Muscle of leg (tissue), 11 donors: Measurements from ENCODE around the gene ATRNL1. TPM values are rescaled to one million over a fixed set of nuclear protein-coding genes. Genes with fewer than 3 reads are reported as not detected.

ENCODE experiments used
- DNase-seq: peaks from one replicate; pipeline ENCODE4 v3.0.0; 2013
- H3K27ac ChIP-seq: one replicate; pipeline ENCODE4 v1.5.1; 2013; ENCODE audit warnings: mild to moderate bottlenecking, low read length, control low read depth
- H3K27me3 ChIP-seq: one replicate; pipeline ENCODE4 v1.6.1; 2013; ENCODE audit warnings: low read length; ENCODE audit not compliant: control insufficient read depth, insufficient read depth
- H3K36me3 ChIP-seq: one replicate; pipeline ENCODE4 v1.6.1; 2013; ENCODE audit warnings: low read length; ENCODE audit not compliant: control insufficient read depth, insufficient read depth
- H3K4me1 ChIP-seq: one replicate; pipeline ENCODE4 v1.6.1; 2013; ENCODE audit warnings: low read length; ENCODE audit not compliant: control insufficient read depth, insufficient read depth
- H3K4me3 ChIP-seq: one replicate; pipeline ENCODE4 v1.5.1; 2013; ENCODE audit warnings: low read length, control low read depth
- H3K9me3 ChIP-seq: replicated peaks from 2 replicates; pipeline ENCODE4 v1.6.1; 2013; ENCODE audit warnings: low read depth, low read length; ENCODE audit not compliant: control insufficient read depth
- WGBS: methylation state at CpG from one replicate; pipeline ENCODE4 v1.1.5; 2013; ENCODE audit warnings: missing lambda C conversion rate; ENCODE audit not compliant: insufficient coverage; 5-methylcytosine and 5-hydroxymethylcytosine counted together
- polyA plus RNA-seq, 8 donors: library from polyadenylated mRNA; unstranded; fragments of 120-200 nt; gene quantifications; one replicate each; pipeline versions ENCODE4 v1.2.1 to v1.2.3, GENCODE V29; 2013; ENCODE audit warnings: inconsistent platforms in 1 of 8, low replicate concordance in 1 of 8; ENCODE audit not compliant: insufficient read length in 8 of 8, insufficient read depth in 1 of 8
- total RNA-seq: library from RNA; stranded (reverse); fragments of 120-200 nt; gene quantifications from one replicate; pipeline ENCODE4 v1.2.4, GENCODE V29; 2013

ATRNL1 gene
- total and polyA plus RNA-seq, 9 donors = 0.42 to 7.1 (median 0.92) TPM

DNA sequence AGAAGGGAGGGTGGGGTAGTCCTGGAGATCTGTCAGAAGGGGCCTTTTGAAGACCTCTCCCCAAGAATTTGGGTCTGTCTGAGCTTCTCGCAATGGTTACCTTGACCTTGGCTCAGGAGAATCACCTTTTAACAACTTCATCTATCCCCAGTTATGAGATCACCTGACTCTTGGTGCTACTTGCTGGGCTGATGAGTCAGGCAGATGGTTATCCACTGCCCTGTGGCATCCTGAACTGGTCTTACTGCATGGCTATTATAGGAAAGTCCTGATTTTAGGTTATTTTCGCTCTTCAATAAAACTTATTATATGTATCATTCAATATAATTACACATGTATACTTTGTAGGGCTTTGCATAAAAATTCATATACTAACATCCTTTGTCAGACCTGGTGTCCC, 905.1 kb downstream of the ATRNL1 start:
- DNase-seq = no peak
- whole genome bisulfite sequencing = no CpG with 5 or more reads among the region's 2 CpGs
- no peak overlapping the region for H3K4me3 ChIP-seq
- no peak overlapping the region for H3K27ac ChIP-seq
- H3K36me3 ChIP-seq = no peaks in the 10 kb centered on the region
- H3K4me1 ChIP-seq = peaks cover 12% of the 10 kb centered on the region
- peaks cover 8% of the 10 kb centered on the region for H3K9me3 ChIP-seq
- no peaks in the 10 kb centered on the region for H3K27me3 ChIP-seq

Other genes starting within 250 kb of the ATRNL1 start
- 20.9 TPM for gene TRUB1, start 155.2 kb upstream of the ATRNL1 start, total RNA-seq
- gene TRUB1, start 155.2 kb upstream of the ATRNL1 start, polyA plus RNA-seq = 10 to 100 TPM; 17.0 to 22.3 (median 18.0) TPM